Sigmoid colon (tissue), 7 donors: ENCODE results near the gene PPFIA4. TPM values are rescaled to one million over a fixed set of nuclear protein-coding genes. Genes with fewer than 3 reads are reported as not detected.

Experiments used
- DNase-seq: peaks from one replicate; pipeline ENCODE4 v3.0.0-alpha.2; 2019
- H3K27ac ChIP-seq, 4 donors: fragments of 200-600 bp; sonication (generic); one replicate each; pipeline ENCODE4 v1.5.1; 2016 to 2019; ENCODE audit warnings: mild to moderate bottlenecking in 1 of 4
- H3K27me3 ChIP-seq, 3 donors: fragments of 200-600 bp; sonication (generic); one replicate each; pipeline ENCODE4 v1.5.1; 2019; ENCODE audit warnings: mild to moderate bottlenecking in 1 of 3
- H3K36me3 ChIP-seq, 4 donors: fragments of 200-600 bp; sonication (generic); one replicate each; pipeline ENCODE4 v1.5.1; 2016 to 2019
- H3K4me1 ChIP-seq, 4 donors: fragments of 200-600 bp; sonication (generic); one replicate each; pipeline ENCODE4 v1.5.1; 2017 to 2019
- H3K4me3 ChIP-seq, 4 donors: fragments of 200-600 bp; sonication (generic); one replicate each; pipeline ENCODE4 v1.5.1; 2017 to 2019; ENCODE audit warnings: mild to moderate bottlenecking in 2 of 4, moderate library complexity in 1 of 4
- H3K9me3 ChIP-seq, 4 donors: fragments of 200-600 bp in 3 of 4; sonication (generic) in 3 of 4; one replicate each; pipeline versions ENCODE4 v1.5.1 to v1.6.1; 2013 to 2019
- EP300 ChIP-seq, 4 donors: sonication (generic); formaldehyde crosslinking; IDR thresholded peaks; one replicate each; pipeline ENCODE4 v1.6.1; 2017; ENCODE audit warnings: antibody characterized with exemption in 4 of 4
- POLR2A ChIP-seq, 2 donors: fragments of 450-650 bp; IDR thresholded peaks; one replicate each; pipeline ENCODE4 v1.6.1; 2016; ENCODE audit warnings: antibody characterized with exemption in 2 of 2, mild to moderate bottlenecking in 2 of 2, moderate library complexity in 2 of 2
- POLR2AphosphoS5 ChIP-seq, 4 donors: sonication (generic); formaldehyde crosslinking; IDR thresholded peaks; one replicate each; pipeline ENCODE4 v1.6.1; 2017; ENCODE audit warnings: antibody characterized with exemption in 4 of 4
- WGBS, 2 donors: extraction: QIAGEN DNeasy Blood & Tissue Kit; methylation state at CpG; one replicate each; pipeline ENCODE4 v1.1.7; 2013; 5-methylcytosine and 5-hydroxymethylcytosine counted together
- intact Hi-C: fragments of 100-400 bp; cut with DNase I; formaldehyde crosslinking; loops from one replicate; pipeline ENCODE4 v1.15.1; 2023
- polyA plus RNA-seq, 3 donors: library from polyadenylated mRNA; stranded (reverse); fragments of 200-250 nt; gene quantifications; one replicate each; pipeline ENCODE4 v1.2.3, GENCODE V29; 2013
- total RNA-seq, 4 donors: library from RNA; depleted of rRNA; stranded (reverse); fragments of >200 nt; gene quantifications; one replicate each; pipeline ENCODE4 v1.1.0, GENCODE V29; 2016
- TF ChIP-seq, protein P1 (sequence below), 4 experiments: fragments of 450-650 bp in 3 of 4; fragments of 200-600 bp in 1 of 4; IDR thresholded peaks; one replicate each; pipeline ENCODE4 v1.5.1; 2016 to 2019; ENCODE audit warnings: antibody characterized with exemption in 4 of 4, mild to moderate bottlenecking in 3 of 4, moderate library complexity in 2 of 4
- donor health status: healthy with polysubstance abuse.
- donor health status: Bipolar disorder and iron deficiency.
- donor health status: healthy.

PPFIA4 gene
- total and polyA plus RNA-seq, 7 donors = 0.52 to 15.0 (median 1.4) TPM; not detected in 2

DNA sequence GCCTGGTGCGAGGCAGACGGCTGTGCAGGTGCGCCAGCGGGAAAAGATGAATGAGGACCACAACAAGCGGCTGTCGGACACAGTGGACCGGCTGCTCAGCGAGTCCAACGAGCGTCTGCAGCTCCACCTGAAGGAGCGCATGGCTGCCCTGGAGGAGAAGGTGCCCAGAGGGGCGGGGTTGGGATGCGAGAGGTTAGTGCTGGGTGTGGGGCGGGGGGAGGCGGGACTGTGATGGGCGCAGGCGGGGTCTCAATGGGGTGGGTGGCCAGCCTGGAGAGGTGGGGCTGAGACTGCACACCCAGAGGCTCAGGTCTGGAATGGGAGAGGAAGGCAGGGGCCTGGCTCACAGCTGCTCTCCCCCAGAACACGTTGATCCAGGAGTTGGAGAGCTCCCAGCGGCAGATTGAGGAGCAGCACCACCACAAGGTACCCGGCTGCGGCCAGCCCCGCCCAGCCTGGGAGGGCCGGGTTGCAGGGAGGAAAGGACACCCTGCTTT lies 22.3 kb downstream of the PPFIA4 start:
- Histone ChIP-seq H3K4me1 (peaks cover 0 to 14% (median 5%) of the 10 kb centered on the region in 4 donors), H3K4me3 (no peak overlapping the region), H3K36me3 (peaks cover 0 to 3% (median 0%) of the 10 kb centered on the region in 4 donors), H3K27me3 (no peaks in the 10 kb centered on the region), H3K27ac (no peak overlapping the region), H3K9me3 (no peaks in the 10 kb centered on the region)
- no peak for DNase-seq
- intact Hi-C loops = no loop called here
- TF ChIP-seq, protein P1, sequence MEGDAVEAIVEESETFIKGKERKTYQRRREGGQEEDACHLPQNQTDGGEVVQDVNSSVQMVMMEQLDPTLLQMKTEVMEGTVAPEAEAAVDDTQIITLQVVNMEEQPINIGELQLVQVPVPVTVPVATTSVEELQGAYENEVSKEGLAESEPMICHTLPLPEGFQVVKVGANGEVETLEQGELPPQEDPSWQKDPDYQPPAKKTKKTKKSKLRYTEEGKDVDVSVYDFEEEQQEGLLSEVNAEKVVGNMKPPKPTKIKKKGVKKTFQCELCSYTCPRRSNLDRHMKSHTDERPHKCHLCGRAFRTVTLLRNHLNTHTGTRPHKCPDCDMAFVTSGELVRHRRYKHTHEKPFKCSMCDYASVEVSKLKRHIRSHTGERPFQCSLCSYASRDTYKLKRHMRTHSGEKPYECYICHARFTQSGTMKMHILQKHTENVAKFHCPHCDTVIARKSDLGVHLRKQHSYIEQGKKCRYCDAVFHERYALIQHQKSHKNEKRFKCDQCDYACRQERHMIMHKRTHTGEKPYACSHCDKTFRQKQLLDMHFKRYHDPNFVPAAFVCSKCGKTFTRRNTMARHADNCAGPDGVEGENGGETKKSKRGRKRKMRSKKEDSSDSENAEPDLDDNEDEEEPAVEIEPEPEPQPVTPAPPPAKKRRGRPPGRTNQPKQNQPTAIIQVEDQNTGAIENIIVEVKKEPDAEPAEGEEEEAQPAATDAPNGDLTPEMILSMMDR (IDR thresholded peaks at IDR 0.05) = no peak
- TF ChIP-seq POLR2A (IDR thresholded peaks at IDR 0.05) (no peak), POLR2AphosphoS5 (IDR thresholded peaks at IDR 0.05) (no peak), EP300 (IDR thresholded peaks at IDR 0.05) (no peak)
- WGBS, 2 donors = 33 to 72% methylated on average over 23 of the region's 23 CpGs

DNA sequence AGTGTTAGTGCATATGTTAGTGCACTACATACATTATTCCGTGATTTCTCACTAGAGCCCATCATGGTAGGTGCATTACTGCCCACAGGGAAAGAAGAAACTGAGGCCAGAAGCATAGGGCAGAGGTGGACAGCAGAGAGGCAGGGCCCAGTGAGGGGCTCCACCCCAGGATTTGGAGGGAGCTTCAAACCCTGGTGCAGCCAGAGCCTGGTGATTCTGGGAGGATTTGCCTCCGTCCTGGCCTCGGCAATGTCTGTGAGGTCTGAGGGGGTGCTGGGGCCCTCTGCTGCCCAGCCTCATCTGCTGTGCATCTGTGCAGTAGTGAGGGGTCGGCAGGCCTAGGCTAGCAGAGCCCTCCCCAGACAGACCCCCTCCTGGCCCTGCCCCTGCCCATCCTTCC lies 22.8 kb downstream of the PPFIA4 start:
- H3K27ac ChIP-seq = no peak overlapping the region
- H3K27me3 ChIP-seq = no peaks in the 10 kb centered on the region
- H3K9me3 ChIP-seq = no peaks in the 10 kb centered on the region
- no peak overlapping the region for H3K4me3 ChIP-seq
- intact Hi-C loops = no loop called here
- H3K4me1 ChIP-seq = peaks cover 0 to 14% (median 5%) of the 10 kb centered on the region in 4 donors
- no peak for DNase-seq
- WGBS, 2 donors = 75 to 84% methylated on average over 4 of the region's 4 CpGs
- H3K36me3 ChIP-seq = peaks cover 0 to 3% (median 0%) of the 10 kb centered on the region in 4 donors
- no peak for TF ChIP-seq EP300 (IDR thresholded peaks at IDR 0.05)
- TF ChIP-seq POLR2AphosphoS5 (IDR thresholded peaks at IDR 0.05) = no peak
- no peak for TF ChIP-seq POLR2A (IDR thresholded peaks at IDR 0.05)
- TF ChIP-seq, protein P1 (IDR thresholded peaks at IDR 0.05) = no peak

DNA sequence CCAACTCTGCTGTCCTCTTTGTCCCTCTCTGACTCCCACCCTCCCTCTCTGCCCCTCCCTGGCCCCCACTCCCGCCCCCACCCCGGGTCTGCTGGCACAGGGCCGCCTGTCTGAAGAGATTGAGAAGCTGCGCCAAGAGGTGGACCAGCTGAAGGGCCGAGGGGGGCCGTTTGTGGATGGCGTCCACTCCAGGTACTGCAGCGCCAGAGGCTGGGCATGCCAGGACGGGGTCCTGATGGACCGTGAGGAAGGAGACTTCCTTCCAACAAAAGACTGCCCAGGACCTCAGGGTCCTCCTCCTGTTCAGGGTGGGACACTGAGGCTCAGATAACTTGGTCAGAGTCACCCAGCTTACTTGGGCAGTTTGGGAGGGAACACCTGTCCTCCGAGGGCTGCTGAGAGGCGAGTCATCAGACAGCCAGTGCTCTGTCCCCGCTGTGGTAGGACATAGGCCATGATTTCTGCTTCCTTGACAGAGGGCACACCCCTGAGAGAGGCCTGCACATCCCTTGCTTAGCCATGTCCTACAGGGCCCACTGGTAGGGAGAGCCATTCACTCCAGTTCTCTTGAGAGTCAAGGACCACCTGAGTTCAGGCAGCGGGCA lies 23.4 kb downstream of the PPFIA4 start:
- Histone ChIP-seq H3K27ac (no peak overlapping the region), H3K4me3 (no peak overlapping the region), H3K4me1 (peaks cover 0 to 14% (median 5%) of the 10 kb centered on the region in 4 donors), H3K27me3 (no peaks in the 10 kb centered on the region), H3K9me3 (no peaks in the 10 kb centered on the region), H3K36me3 (peaks cover 0 to 3% (median 0%) of the 10 kb centered on the region in 4 donors)
- TF ChIP-seq POLR2AphosphoS5 (IDR thresholded peaks at IDR 0.05) (no peak), POLR2A (IDR thresholded peaks at IDR 0.05) (no peak), EP300 (IDR thresholded peaks at IDR 0.05) (no peak)
- TF ChIP-seq, protein P1 (IDR thresholded peaks at IDR 0.05) = no peak
- intact Hi-C loops = no loop called here
- DNase-seq = no peak
- 76 to 89% methylated on average over 14 of the region's 14 CpGs for WGBS, 2 donors

GRCh38 chr1:203050826-203051225 lies 24.5 kb downstream of the PPFIA4 start:
- no peak for DNase-seq
- 71 to 90% methylated on average over 4 of the region's 4 CpGs for WGBS, 2 donors
- TF ChIP-seq EP300 (IDR thresholded peaks at IDR 0.05) = no peak
- TF ChIP-seq POLR2AphosphoS5 (IDR thresholded peaks at IDR 0.05) = no peak
- TF ChIP-seq, protein P1 (IDR thresholded peaks at IDR 0.05) = no peak
- TF ChIP-seq POLR2A (IDR thresholded peaks at IDR 0.05) = no peak
- Histone ChIP-seq H3K36me3 (peaks cover 0 to 3% (median 0%) of the 10 kb centered on the region in 4 donors), H3K4me3 (no peak overlapping the region), H3K27ac (no peak overlapping the region), H3K27me3 (no peaks in the 10 kb centered on the region), H3K4me1 (peaks cover 0 to 14% (median 5%) of the 10 kb centered on the region in 4 donors), H3K9me3 (no peaks in the 10 kb centered on the region)
- intact Hi-C loops = no loop called here
